NCI-H2227 (cell line): ENCODE measurements around the gene ATXN7L3B.

Experiments used
- DNase-seq: peaks from one replicate; lab custom pipeline; 2025; ENCODE audit not compliant: unreplicated experiment; lab: John Stamatoyannopoulos, UW

Gene ATXN7L3B

DNA sequence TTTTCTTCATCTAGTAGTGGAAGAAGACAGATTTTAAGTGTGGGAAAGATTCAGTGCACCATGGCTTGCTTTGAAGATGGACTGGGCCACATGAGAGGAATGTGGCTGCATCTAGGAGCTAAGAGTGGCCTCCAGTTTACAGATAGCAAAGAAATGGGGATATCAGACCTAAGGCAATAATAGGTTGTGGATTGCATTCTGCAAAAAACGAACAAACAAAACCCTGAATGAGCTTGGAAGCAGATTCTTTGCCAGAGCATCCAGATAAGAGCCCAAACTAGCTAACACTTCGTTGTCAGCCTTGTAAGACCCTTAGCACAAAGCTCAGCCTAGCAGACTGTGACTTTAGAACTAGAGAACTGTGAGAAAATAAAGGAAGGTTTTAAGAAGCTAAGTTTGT is 9.6 kb downstream of the ATXN7L3B start:
- no peak for DNase-seq

DNA sequence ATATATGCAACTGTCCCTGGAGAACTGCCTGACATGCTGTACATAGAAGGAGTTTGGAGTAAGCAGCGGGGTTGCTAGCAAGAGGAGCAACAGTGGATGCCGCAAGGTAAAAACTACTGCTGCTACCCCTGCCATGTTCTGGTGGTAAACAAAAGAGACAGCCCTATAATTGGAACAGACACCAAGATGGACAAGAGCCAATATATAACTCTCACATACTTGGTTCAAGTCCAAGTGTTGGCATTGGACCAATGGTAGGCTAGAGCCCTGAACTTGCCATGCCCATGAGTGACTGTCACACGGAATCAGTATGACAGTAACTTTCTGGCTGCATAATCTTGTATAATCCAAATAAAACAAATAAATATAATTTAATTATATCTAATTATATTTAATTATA is 13.7 kb downstream of the ATXN7L3B start:
- DNase-seq = no peak

DNA sequence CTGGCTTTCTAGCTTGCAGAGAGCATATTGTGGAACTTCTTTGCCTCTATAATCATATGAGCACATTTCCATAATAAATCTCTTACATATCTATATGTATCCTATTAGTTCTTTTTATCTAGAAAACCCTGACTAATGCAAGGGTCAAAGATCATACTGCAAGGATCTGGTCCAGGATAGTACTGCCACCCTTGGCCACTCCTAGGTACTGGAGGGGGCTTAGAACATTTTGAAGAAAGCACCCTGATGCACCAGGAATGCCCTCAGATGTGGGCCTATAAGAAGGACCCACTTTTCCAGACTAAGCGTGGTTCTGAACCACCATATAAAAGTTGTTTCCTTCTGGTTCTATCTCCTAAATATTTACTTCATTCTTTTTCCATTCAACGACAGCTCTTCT is 14.6 kb downstream of the ATXN7L3B start:
- no peak for DNase-seq

DNA sequence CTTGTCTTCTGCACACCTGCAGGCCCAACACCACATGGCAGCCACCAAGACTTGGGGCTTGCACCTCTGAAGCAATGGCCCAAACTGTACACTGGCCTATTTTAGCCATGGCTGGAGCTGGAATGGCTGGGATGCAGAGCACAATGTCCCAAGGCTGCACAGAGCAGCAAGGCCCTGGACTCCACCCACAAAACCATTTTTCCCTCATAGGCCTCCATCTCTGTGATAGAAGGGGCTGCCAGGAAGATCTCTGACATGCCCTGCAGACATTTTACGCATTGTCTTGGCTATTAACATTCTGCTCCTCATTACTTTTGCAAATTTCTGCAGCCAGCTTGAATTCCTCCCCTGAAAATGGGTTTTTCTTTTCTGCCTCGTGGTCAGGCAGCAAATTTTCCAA is 22.1 kb downstream of the ATXN7L3B start:
- DNase-seq = no peak

DNA sequence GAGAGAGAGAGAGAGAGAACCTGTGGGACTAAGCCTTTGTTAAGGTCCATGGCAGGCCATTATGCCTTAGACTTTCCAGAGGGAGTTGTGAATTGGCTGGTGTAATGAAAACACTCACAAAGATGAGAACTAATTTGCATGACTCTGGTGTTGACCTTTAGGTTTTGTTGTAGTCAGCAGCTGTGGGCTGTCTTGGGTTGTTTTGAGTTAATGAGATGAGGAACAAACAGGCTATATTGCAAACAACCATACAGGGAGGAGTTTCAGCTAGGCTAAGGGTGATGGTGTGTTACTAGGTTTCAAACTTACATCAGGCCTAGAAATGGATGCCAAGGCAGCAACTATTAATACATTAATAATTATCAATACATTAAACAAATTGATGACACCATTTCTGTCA is 26.3 kb downstream of the ATXN7L3B start:
- DNase-seq = no peak

DNA sequence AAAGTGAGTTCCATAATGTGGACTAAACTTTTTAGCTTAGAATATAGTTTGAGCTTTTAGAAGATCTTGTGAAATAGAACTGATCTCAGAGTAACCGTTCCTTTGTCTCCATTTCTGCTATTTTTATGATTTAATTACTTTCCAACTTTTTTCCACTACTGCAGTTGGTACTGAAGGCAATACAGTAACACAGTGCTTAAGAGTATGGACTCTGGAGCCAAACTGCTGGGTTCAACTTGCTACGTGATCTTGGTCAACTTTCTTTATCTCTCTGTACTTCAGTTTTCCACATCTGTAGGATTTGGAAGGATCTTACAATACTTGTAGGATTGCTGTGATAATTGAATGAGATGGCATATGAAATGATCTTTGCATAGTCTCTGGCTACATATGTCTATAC is 40.9 kb downstream of the ATXN7L3B start:
- DNase-seq = no peak

DNA sequence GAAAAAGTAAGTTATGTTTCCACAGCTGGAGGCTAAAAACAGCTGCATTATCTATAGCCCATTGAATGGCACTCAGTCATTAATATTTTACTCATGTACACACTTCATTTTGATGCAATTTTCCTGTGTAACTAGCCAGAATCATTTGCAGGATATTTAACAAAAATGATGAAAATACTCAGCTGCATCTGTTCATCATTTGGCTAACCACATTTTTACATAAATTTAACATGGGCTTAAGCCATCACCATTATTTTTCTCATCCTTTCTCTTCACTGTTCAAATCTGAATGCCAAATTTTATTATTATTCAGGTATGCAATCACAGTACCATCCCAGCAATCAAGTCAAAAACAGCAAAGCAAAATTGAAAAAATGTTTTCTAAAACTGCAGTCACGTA is 41.8 kb downstream of the ATXN7L3B start:
- DNase-seq = no peak

DNA sequence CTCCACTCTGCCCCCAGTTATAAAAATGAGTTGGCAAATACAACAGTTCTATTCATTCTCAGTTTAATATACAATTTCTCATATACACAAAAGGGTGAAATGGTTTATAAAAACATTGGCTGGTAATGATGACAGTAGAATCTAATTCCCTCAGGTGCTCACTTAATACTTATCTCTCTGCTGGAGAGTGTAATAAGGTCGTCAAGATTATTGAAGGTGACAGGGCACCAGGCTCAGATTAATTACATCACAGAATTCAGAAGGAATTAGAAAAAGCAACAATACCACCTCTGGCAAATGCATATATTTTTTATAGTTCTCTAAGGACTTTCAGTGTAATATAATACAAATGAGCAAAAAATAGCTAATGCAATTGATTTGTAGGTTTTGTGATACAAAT is 42.3 kb downstream of the ATXN7L3B start:
- no peak for DNase-seq

DNA sequence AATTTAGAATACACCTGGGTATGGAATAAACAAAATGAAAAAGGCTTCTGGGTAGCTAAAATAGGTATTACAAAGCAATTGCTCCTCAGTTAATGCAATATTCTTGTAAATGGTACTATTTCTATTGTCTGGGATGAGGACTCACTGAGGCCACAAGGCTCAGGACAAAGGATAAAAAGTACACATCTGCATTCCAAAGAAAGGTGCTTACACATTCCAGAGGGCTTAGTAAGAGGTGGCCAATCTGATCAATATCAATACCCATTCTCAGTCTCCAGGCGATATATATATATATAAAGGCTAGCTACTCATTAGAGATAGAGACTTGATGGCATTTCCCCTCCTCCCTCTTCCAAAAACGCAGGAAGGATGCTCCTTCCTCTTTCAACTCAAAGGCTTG is 43.8 kb downstream of the ATXN7L3B start:
- DNase-seq = no peak

DNA sequence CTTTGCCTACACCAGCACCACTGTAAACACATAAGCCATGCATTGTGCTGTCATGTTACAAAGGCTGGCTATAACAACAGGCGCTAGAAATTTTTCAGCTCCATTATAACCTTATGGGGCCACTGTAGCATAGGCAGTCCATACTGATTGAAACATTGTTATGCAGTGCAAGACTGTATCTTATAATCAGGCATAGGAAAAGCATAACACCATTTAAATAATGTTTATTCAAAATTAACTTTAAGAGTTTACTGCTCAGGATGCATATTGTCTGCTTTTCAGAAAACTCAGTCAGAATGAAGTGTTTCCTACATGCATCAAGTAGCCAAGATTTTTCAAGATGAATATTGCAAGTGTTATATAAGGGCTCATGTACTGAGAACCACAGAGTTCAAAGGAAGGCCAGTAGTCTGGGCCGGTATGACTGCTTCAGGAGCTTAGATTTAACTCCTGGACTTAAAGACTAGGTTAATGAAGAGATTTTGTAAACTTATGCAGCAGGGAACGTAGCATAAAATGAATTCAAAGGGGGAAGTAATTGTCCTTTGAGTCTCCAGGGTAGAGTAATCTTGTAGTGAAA is 46.9 kb downstream of the ATXN7L3B start:
- no peak for DNase-seq

DNA sequence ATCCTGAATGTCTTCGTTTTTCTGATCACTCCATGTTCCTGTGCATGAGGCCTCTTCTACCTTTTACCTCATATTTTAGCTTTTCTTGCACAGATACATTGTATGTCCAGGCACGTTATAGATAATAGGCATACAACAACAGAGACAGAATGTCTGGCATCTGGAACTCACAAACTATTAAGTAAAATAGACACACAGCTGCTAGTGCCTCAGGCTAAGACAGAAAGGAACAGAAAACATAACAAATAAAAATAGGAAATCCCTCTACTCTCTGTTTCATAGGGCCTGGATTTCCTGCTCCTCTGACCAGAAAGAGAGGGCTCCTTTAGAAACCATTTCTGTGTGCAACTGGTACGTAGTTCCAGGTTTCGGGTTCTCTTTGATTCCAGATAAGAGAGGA is 48.6 kb downstream of the ATXN7L3B start:
- DNase-seq = no peak
